C1 segment of cervical spinal cord (tissue), 14 donors: ENCODE data around the gene RABGAP1.
A peak's percentile ranks its signal among the peaks of the same experiment; 100 is the strongest.

Experiments used
- DNase-seq, 14 donors: peaks; one replicate each; lab custom pipeline; 2025; lab: John Stamatoyannopoulos, UW

Gene RABGAP1

GRCh38 chr9:123046406-123047195 is 105.8 kb downstream of the RABGAP1 start:
- no peak for DNase-seq

GRCh38 chr9:123048748-123049147 is 107.9 kb downstream of the RABGAP1 start:
- DNase-seq = no peak

- DNase-seq = peak in 1 of 14 donors; percentile 81
Measured at GRCh38 chr9:123049589-123050222, 108.9 kb downstream of the RABGAP1 start.

GRCh38 chr9:123053046-123053445 is 112.2 kb downstream of the RABGAP1 start:
- no peak for DNase-seq

- DNase-seq = no peak
Measured at GRCh38 chr9:123053711-123054110, 112.9 kb downstream of the RABGAP1 start.

DNA sequence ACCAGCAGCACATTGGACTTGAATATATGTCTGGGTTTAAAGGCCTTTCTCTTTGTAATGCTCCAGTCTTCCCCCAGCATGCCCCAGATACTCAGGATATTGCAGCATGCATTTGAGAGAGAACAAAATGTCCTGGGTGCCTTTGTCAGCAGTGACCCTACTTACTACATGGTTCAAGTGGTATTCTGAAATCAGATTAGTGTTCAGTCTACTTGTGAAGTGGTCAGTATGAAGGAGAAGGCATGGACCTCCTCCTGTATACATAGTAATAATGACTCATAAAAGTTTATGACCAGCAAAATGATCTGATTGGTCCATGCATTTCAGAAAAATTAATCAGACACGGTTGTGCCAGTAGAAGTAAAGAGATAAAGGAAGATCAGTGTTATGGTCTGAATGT is 118.0 kb downstream of the RABGAP1 start:
- no peak for DNase-seq

- no peak for DNase-seq
Measured at GRCh38 chr9:123059472-123060220, 118.8 kb downstream of the RABGAP1 start.

DNA sequence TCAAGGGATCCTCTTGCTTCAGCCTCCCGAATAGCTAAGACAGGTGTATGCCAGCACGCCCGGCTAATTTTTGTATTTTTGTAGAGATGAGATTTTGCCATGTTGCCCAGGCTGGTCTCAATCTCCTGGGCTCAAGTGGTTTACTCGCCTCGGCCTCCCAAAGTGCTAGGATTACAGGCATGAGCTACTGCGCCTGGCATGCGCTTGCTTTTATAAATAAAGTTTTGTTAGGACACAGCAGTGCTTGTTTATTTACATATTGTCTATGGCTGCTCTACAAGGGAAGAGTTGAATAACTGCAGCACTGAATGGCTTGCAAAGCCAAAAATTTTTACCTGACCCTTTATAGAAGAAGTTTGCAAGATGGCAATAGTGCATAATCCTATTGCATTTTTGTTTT is 120.4 kb downstream of the RABGAP1 start:
- DNase-seq = no peak

DNA sequence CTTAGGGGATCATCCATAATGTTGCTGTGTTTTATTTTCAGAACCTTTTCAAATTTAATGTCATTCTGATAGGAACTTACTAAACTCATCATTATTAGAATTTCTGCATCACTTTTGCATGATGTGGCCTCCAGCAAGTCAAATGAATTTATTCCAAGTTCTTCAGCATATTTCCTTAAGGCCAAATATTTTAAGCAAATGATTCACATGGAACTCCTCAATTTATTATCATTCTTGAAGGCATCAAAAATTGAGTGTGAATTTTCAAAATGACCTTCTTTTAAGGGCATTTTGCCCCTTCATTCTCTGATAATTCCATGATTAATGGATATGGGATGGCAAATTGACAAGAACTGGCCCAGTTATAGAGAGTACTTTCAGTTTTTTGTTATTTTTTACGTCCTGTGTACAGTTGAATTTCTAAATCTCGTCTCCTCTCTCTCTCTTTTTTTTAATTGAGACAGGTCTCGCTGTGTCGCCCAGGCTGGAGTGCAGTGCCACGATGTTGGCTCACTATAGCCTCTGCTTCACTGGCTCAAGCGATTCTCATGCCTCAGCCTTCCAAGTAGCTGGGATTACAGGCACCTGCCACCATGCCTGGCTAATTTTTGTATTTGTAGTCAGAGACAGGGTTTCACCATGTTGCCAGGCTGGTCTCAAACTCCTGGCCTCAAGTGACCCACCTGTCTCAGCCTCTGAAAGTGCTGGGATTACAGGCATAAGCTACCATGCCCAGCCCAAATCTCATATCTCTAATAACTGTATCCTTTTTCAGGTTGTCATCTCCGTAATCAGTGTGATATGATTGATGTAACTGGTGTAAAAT is 121.7 kb downstream of the RABGAP1 start:
- DNase-seq = no peak

DNA sequence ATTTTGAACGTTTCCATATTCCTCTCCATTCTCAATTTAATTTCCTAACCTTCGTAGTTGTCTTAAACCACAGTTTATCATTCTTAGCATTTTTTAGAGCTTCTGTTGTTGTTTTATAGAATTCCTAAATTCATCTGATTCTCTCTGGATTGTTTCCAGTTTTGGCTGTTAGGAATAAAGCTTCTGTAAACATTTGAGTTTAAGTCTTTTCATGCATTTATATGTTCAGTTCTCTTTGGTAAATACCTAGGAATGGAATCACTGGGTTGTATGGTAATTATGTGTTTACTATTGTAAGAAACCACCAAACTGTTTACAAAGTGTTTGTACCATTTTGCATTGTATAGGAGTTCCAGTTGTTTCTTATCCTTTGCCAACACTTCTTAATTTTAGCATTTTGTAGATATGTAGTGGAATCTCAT is 122.4 kb downstream of the RABGAP1 start:
- no peak for DNase-seq

- no peak for DNase-seq
Measured at GRCh38 chr9:123063896-123064295, 123.1 kb downstream of the RABGAP1 start.

DNA sequence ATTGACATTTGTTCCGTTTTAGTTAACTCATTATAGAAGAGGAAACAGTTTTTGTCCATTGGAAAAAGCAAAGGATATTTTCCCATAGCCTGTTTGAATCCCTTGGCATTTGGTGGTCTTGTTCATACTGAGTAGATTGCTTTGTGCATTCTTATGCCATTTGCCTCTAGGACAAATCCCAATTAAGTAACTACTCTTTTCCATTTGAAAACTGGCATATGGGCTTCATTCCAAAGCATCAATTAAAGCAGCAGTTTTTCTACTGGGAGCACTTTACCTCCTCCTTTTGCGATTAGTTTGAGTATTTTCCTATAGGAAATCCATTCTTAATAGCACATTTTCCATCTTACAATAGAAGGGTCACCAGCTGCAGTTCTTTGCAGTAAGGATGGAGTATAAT is 123.9 kb downstream of the RABGAP1 start:
- DNase-seq = no peak

DNA sequence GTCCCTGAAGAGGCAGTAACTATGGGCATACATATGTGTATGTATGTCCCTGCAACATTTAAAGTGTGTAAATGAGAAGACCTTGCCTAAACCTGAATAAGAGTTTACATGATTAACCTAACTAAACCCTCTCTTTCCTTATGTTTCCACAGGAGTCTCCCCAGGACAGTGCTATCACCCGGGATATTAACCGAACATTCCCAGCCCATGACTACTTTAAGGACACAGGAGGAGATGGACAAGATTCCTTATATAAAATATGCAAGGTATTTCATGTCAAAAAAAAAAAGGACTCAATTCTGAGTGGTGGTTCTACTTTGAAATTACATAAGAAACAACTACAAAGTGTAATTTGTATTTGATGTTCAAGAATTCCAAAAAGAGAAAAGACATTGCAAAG is 124.4 kb downstream of the RABGAP1 start:
- no peak for DNase-seq

GRCh38 chr9:123067136-123067535 is 126.3 kb downstream of the RABGAP1 start:
- DNase-seq = no peak

DNA sequence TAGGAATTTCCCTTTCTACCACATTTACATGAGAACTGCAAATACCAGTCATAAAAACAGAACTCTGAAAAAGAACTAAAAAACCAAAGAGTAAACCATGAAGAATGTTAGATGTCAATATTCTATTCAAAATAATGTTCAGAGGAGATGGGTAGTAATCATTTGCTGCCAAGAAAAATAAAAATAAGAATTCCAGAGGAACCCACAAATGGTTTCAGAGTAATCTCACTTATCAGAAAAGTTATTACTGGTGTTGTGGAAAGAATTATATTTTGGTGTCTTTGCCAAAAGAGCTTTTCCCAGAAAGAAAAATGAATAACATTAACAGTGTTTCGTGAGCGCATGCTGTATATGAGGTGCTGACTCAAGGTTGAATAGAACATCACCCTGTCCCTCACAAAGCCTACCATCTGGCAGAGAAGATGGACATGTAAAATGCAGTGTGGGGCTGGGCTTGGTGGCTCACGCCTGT is 128.2 kb downstream of the RABGAP1 start:
- DNase-seq = no peak

GRCh38 chr9:123070198-123070597 is 129.4 kb downstream of the RABGAP1 start:
- no peak for DNase-seq

DNA sequence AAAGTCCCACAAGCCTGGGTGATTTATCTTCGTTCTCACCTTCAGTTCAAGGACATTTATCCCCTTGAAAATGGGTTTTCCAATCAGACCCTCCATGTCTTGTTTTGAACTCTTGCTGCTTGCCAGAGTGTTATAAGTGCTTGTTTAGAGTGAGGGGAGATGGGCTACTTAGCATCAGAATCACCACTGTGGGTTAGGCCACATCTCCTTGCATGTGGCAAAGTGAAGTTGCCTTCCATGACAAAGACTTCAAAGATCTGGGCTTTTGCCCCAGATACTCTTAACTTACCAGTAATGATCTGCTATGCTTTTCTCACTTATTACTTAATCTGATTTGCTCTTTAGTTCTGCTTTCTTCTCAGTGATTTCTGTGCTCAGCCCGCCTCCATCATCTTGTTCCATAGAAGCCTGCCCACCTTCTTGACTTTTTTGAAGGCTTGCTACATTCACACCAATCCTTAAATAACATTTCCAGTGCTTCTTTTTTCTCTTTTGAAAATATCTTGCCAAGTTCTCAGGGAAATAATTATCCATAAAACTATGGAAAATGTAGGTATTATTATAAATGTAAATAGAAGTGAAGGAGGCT is 131.7 kb downstream of the RABGAP1 start:
- no peak for DNase-seq

GRCh38 chr9:123073441-123073840 is 132.6 kb downstream of the RABGAP1 start:
- no peak for DNase-seq

- DNase-seq = no peak
Measured at GRCh38 chr9:123073991-123074422, 133.2 kb downstream of the RABGAP1 start.

DNA sequence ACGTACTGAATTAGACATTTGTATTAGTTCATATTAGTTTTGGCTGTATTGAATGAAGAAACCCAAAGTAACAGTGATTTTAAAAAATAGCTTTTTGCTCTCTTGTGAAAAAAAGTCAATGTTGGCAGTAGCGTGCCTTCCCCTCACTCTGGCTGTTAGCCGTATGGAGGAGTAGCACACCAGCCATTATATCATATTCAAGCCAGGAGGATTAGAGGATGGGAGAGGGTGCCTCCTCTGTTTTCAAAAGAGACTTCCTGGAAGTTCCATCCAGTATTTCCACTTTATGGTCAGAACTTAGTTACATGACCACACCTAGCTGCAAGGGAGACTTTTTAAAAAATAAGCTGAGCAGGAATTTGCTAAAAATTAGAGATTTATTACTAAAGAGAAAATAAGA is 133.8 kb downstream of the RABGAP1 start:
- no peak for DNase-seq

DNA sequence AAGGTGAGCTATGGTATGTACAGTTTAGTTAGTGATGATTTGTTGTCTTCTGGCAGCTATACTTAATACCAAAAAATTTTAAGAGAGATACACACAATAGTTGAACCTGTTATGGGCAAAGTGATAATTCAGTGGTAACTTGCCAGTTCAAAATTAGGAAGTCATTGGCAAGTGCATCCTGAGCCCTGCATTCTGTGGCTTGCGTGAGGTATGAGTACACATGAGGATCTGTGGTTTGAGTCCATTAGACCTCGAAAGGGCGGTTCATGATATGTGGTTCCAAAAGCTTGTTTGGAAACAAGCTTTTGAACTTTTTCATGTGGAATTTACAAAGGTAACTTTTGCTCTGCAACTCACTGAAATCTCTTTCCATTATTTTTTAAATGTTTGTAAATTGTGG is 139.6 kb downstream of the RABGAP1 start:
- DNase-seq = no peak
